HG03066 (cell line): ENCODE data around the gene SIRT6.
"Not testable (repeated sequence)": the region's sequence is repeated elsewhere in the genome, so short reads cannot be mapped to it uniquely, and the experiment has no call there.

Experiments
- ATAC-seq: cut with Tn5 transposase; IDR thresholded peaks from one replicate; pipeline ENCODE4 v1.9.1; 2021; ENCODE audit warnings: low read depth; ENCODE audit not compliant: unreplicated experiment

Gene SIRT6

GRCh38 chr19:4200940-4201542, 18.7 kb upstream of the SIRT6 start:
- ATAC-seq = no peak

DNA sequence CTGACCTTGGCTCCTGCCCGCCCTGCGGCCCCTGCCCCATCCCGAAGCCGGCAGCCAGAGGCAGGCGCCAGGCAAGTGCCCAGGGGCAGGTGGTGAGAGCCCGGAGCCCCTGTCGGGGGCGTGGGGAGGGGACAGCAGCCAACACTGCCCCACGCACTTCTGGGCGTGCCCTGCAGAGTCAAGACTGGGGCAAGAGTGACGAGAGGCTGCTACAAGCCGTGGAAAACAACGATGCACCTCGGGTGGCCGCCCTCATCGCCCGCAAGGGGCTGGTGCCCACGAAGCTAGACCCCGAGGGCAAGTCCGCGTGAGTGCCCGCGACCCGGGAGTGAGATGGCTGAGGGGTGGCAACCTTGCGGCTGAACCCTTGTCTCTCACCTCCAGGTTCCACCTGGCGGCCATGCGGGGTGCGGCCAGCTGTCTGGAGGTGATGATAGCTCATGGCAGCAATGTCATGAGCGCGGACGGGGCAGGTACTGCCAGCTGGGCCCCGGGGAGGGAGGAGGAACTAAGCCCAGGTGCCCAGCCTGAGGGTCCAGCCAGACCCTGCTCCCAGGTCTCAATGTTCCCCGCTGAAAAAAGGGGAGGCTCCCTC, 17.4 kb upstream of the SIRT6 start:
- no peak for ATAC-seq

DNA sequence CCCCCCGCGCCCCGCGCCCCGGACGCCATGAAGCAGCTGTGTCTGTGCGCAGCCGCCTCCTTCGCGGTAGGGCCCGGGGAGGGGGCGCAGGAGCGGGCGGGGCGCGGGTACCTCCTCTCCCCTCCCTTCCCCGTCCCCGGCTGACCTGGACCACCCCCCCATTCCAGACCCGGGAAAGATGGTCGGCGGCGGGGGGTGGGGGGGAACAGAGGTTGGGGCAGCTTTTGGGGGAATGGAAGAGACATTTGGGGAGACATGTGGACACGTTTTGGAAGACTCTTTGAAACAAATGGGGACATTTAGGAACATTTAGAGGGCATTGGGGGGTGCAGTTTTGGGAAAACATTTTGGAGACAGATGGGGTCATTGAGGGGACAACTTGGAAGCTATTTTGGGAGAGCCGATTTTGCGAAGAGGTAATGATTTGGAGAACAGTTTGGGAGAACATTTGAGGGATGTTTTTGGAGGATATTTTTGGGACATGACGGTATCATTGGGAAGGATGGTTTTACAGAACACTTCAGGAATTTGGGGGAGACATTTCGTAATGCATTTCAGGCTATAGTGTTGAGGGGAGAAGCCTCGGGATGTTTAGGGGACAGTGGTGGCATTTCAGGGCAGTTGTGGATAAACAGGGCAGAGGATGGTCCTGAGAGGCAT, 16.2 kb upstream of the SIRT6 start:
- no peak for ATAC-seq

DNA sequence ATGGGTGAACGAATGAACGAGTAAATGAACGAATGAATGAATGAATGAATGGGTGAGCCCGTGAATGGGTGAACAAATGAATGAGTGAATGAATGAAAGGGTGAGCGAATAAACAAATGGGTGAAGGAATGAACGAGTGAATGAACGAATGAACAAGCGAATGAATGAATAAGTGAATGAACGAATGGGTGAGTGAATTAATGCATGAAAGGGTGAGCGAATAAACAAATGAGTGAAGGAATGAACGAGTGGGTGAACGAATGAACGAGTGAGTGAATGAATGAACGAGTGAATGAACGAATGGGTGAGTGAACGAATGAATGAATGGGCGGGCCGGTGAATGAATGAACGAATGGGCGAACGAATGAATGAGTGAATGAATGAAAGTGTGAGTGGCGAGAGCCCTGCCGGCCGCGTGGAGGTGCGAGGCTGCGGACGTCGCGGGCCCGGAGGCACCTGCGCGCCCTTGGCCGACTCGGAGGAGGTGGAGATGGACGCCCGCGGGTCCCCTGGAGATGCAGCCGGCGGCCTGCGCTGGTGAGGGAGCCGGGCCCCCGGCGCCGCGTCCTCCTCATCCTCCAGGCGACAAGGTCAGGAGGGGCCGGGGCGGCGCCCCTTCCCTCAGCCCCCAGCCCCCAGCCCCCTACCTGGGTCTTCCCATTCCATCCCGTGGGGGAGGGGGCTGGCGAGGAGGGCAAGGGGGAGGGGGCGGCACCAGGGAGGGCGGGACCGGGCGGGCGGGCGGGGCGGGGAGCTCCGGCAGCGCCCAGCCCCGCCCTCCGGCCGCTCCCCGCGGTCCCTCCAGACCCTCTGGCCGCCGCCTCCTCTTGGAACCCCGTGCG, 15.5 kb upstream of the SIRT6 start:
- ATAC-seq = no peak

DNA sequence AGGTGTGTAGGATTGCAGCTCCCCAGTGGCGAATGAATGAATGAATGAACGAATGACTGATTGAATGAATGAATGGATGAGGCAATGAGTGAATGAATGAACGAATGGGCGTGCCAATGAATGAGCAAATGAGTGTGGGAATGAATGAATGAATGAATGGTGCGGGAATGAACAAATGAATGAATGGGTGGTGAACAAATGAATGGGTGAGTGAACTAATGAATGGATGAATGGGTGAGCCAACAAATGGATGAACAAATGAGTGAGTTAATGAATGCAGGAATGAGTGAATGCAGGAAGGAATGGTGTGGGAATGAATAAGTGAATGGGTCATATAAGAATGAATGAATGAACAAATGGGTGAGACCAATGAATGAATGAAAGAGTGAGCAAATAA, 14.9 kb upstream of the SIRT6 start:
- ATAC-seq = no peak

GRCh38 chr19:4196587-4197148, 14.3 kb upstream of the SIRT6 start:
- no peak for ATAC-seq

DNA sequence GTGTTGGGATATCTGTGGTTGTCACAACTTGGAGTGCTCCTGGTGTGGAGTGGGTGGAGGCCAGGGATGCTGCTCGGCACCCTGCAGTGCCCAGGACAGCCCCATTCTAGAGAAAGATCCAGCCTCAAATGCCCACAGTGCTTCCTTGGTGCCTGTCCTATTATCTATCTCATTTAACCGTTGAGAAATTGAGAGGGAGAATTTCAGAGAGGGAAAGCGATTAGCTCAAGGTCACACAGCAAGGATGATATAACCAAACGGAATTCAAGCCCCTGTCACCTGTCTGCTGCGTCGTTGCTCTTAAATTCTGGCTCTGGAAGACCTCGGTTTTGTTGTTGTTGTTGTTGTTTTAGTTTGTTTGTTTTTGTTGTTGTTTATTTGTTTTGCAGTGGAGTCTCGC, 13.6 kb upstream of the SIRT6 start:
- no peak for ATAC-seq

- no peak for ATAC-seq
Observed at GRCh38 chr19:4194353-4194752, 12.0 kb upstream of the SIRT6 start.

GRCh38 chr19:4192537-4192936, 10.2 kb upstream of the SIRT6 start:
- ATAC-seq = not testable (repeated sequence)

GRCh38 chr19:4189641-4190040, 7.3 kb upstream of the SIRT6 start:
- ATAC-seq = no peak

GRCh38 chr19:4187313-4188122, 5.2 kb upstream of the SIRT6 start:
- ATAC-seq = no peak

GRCh38 chr19:4186087-4186993, 4.0 kb upstream of the SIRT6 start:
- ATAC-seq = no peak

GRCh38 chr19:4185413-4186086, 3.2 kb upstream of the SIRT6 start:
- no peak for ATAC-seq

- ATAC-seq = no peak
Observed at GRCh38 chr19:4184718-4185352, 2.5 kb upstream of the SIRT6 start.

DNA sequence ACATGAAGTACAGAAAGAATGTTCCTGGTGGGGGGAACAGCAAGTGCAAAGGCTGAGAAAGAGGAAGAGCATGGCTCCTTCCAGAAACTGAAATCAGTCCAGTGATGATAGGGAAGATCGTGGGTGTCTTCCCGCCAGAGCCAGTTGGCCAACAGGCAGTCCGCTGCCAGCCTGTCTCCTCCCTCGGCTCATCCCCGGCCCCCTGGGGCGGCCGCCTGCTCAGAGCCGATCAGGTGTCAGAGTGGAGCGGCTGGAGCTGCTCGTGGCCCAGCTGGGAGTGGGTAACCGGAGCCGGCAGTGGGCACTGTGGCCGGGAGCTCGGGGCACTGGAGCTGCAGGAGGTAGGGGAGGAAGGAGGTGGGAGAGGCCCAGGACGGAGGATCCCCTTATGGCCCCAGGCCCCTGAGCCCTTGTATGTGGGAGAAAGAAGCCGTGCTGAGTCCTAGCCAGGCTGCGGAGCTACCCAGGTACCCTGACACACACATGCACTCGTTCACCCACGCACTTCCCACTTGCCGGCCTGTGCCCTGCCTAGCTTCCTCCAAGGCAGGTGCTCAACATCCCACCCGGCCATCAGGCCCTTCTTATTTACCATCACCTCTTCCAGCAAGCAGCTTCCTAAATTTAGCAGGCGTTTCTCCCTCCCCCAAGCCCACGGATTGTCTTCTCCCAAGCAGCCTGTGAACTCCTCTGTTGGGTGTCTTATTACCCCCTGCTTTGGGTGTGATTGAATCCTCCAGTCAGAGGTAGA, 1.8 kb upstream of the SIRT6 start:
- no peak for ATAC-seq

GRCh38 chr19:4181053-4181508, 1.3 kb downstream of the SIRT6 start:
- no peak for ATAC-seq

DNA sequence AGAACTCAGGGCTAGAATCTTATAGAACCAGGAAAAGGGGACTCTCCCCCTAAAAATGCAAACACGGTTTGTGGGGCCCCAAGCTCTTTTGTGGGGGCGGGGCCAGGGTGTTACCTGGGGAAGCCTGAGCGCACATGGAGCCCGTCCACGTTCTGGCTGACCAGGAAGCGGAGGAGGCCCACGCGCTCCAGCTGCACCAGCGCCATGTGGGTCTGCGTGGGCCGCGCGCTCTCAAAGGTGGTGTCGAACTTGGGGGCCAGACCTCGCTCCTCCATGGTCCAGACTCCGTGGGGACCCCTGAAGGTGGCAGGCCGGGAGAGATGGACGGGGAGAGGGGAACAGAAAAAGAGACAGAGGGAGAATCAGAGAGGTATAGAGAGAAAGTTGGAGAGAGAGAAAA, 3.4 kb downstream of the SIRT6 start:
- no peak for ATAC-seq
